ENCODE results near the gene PDPR. TPM values are rescaled to one million over a fixed set of nuclear protein-coding genes. Genes with fewer than 3 reads are reported as not detected.

Gene PDPR
- total RNA-seq, 1 experiment from 2014 or later: 28.5 TPM

DNA sequence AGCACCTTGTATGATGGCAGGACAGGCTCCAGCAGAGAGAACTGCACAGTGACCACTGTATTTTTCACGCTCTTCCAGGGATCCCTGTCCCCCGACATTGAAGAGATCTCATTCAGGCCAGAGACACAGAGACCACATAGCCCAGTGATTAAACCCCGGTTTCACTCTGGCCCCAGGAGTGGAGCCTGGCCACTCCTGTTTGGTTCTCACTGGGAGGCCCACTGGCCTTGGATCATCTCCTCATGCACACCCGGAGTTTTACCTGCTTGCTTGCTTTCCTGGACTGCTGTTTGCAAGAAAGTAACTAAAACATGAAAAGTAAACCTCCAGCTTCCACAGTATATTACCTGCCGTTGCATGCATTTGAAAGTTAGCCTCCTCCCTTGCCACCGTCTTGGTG lies 46.3 kb downstream of the PDPR start:
- Histone ChIP-seq H3K9me2 (ENCODE audit: insufficient read depth) (no peaks in the 10 kb centered on the region), H3K9ac (ENCODE audit: low read length) (no peak overlapping the region), H3K4me1 (ENCODE audit: control insufficient read depth in 1 of 2, insufficient read depth in 2 of 2, low read length in 2 of 2) (peaks cover 6 to 9% of the 10 kb centered on the region in 2 experiments; a peak in 3 of 4 replicates), H4K20me1 (ENCODE audit: insufficient read depth) (no peaks in the 10 kb centered on the region), H3K9me3 (ENCODE audit: control insufficient read depth in 1 of 2, insufficient read depth in 1 of 2, low read depth in 1 of 2, low read length in 2 of 2) (no peaks in the 10 kb centered on the region), H3K27ac (ENCODE audit: low read depth, low read length) (no peak overlapping the region), H3K4me2 (ENCODE audit: low read length) (no peak overlapping the region), H3K79me2 (ENCODE audit: insufficient read depth, low read length) (no peaks in the 10 kb centered on the region), H2AFZ (ENCODE audit: low read depth, low read length, poor library complexity, severe bottlenecking) (no peak overlapping the region), H3K27me3 (ENCODE audit: insufficient read depth, low read length) (no peaks in the 10 kb centered on the region), H3K36me3 (ENCODE audit: control insufficient read depth in 1 of 2, insufficient read depth in 2 of 2, low read length in 2 of 2) (peaks cover 26 to 42% of the 10 kb centered on the region in 2 experiments; a peak in 3 of 4 replicates), H3K4me3 (replicated peaks in 1 of 2; ENCODE audit: low read depth in 1 of 2, low read length in 2 of 2) (no peak overlapping the region)
- TF ChIP-seq CBX3 (IDR thresholded peaks at IDR 0.05; ENCODE audit: low read depth) (no peak), ATF3 (IDR thresholded peaks at IDR 0.05) (no peak), TCF7L2 (IDR thresholded peaks at IDR 0.05; ENCODE audit: borderline replicate concordance, extremely low read depth, insufficient read depth, insufficient read length) (no peak), YY1 (IDR thresholded peaks at IDR 0.05; ENCODE audit: extremely low read depth, insufficient replicate concordance, low read depth, low read length) (no peak), ELF1 (IDR thresholded peaks at IDR 0.05; ENCODE audit: borderline replicate concordance, low read depth) (no peak), POLR2A (IDR thresholded peaks at IDR 0.05; ENCODE audit: borderline replicate concordance, extremely low read depth, insufficient read depth, insufficient read length) (no peak), EGR1 (IDR thresholded peaks at IDR 0.05; ENCODE audit: low read depth) (no peak), JUND (IDR thresholded peaks at IDR 0.05) (no peak), SRF (IDR thresholded peaks at IDR 0.05; ENCODE audit: low read depth) (no peak)
- TF ChIP-seq, protein P1, sequence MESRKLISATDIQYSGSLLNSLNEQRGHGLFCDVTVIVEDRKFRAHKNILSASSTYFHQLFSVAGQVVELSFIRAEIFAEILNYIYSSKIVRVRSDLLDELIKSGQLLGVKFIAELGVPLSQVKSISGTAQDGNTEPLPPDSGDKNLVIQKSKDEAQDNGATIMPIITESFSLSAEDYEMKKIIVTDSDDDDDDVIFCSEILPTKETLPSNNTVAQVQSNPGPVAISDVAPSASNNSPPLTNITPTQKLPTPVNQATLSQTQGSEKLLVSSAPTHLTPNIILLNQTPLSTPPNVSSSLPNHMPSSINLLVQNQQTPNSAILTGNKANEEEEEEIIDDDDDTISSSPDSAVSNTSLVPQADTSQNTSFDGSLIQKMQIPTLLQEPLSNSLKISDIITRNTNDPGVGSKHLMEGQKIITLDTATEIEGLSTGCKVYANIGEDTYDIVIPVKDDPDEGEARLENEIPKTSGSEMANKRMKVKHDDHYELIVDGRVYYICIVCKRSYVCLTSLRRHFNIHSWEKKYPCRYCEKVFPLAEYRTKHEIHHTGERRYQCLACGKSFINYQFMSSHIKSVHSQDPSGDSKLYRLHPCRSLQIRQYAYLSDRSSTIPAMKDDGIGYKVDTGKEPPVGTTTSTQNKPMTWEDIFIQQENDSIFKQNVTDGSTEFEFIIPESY (IDR thresholded peaks at IDR 0.05; ENCODE audit: extremely low read depth, insufficient replicate concordance, low read length): no peak
- TF ChIP-seq, protein P2, sequence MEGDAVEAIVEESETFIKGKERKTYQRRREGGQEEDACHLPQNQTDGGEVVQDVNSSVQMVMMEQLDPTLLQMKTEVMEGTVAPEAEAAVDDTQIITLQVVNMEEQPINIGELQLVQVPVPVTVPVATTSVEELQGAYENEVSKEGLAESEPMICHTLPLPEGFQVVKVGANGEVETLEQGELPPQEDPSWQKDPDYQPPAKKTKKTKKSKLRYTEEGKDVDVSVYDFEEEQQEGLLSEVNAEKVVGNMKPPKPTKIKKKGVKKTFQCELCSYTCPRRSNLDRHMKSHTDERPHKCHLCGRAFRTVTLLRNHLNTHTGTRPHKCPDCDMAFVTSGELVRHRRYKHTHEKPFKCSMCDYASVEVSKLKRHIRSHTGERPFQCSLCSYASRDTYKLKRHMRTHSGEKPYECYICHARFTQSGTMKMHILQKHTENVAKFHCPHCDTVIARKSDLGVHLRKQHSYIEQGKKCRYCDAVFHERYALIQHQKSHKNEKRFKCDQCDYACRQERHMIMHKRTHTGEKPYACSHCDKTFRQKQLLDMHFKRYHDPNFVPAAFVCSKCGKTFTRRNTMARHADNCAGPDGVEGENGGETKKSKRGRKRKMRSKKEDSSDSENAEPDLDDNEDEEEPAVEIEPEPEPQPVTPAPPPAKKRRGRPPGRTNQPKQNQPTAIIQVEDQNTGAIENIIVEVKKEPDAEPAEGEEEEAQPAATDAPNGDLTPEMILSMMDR (IDR thresholded peaks at IDR 0.05 in 2 of 3, conservative IDR thresholded peaks at IDR 0.05 in 1 of 3; ENCODE audit: borderline replicate concordance in 1 of 3, insufficient read depth in 1 of 3, low read depth in 2 of 3, low read length in 2 of 3): no peak
- TF ChIP-seq, protein P3, sequence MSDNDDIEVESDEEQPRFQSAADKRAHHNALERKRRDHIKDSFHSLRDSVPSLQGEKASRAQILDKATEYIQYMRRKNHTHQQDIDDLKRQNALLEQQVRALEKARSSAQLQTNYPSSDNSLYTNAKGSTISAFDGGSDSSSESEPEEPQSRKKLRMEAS (IDR thresholded peaks at IDR 0.05): no peak
- DNase-seq (ENCODE audit: low read depth, low spot score) (no peak), ATAC-seq (no peak)
- no TSS peak for BruUV-seq (replicated peaks)
- ChIA-PET RAD21 (ENCODE audit: low non-redundant PET in 1 of 2, low total read pairs in 2 of 2, uncharacterized antibody in 2 of 2, unreplicated experiment in 2 of 2) (no interaction called here), CTCF (no interaction called here), POLR2A (no interaction called here)
- intact Hi-C loops (cut with micrococcal nuclease): loop anchor here (10.0 kb wide), 1 partner anchor 94 kb away; the partner anchor contains the start of gene EXOSC6

Data from HCT116 (cell line).